ENCODE results near the gene SLX9.

The SLX9 gene

GRCh38 chr21:44991538-44992483 lies 52.0 kb downstream of the SLX9 start:
- DNase-seq (ENCODE audit: low read depth in 2 of 2), result no peak

- DNase-seq (ENCODE audit: low read depth in 2 of 2), result no peak
Observed at GRCh38 chr21:44992608-44993031, 52.8 kb downstream of the SLX9 start.

- DNase-seq (ENCODE audit: low read depth in 2 of 2), result no peak
Observed at GRCh38 chr21:44993321-44994046, 53.7 kb downstream of the SLX9 start.

- DNase-seq (ENCODE audit: low read depth in 2 of 2), result no peak
Observed at GRCh38 chr21:44994047-44994694, 54.3 kb downstream of the SLX9 start.

- DNase-seq (ENCODE audit: low read depth in 2 of 2), result no peak
Observed at GRCh38 chr21:44994695-44995342, 55.0 kb downstream of the SLX9 start.

- DNase-seq (ENCODE audit: low read depth in 2 of 2), result no peak
Observed at GRCh38 chr21:44995343-44995941, 55.6 kb downstream of the SLX9 start.

- DNase-seq (ENCODE audit: low read depth in 2 of 2), result no peak
Observed at GRCh38 chr21:44996096-44996495, 56.3 kb downstream of the SLX9 start.

GRCh38 chr21:44996501-44996921 lies 56.7 kb downstream of the SLX9 start:
- DNase-seq (ENCODE audit: low read depth in 2 of 2), result no peak

- no peak for DNase-seq (ENCODE audit: low read depth in 2 of 2)
Observed at GRCh38 chr21:44996983-44997936, 57.4 kb downstream of the SLX9 start.

GRCh38 chr21:44998086-44998620 lies 58.3 kb downstream of the SLX9 start:
- no peak for DNase-seq (ENCODE audit: low read depth in 2 of 2)

GRCh38 chr21:44998621-44999427 lies 59.0 kb downstream of the SLX9 start:
- DNase-seq (ENCODE audit: low read depth in 2 of 2), result no peak

GRCh38 chr21:44999428-44999971 lies 59.7 kb downstream of the SLX9 start:
- DNase-seq (ENCODE audit: low read depth in 2 of 2), result no peak

- no peak for DNase-seq (ENCODE audit: low read depth in 2 of 2)
Observed at GRCh38 chr21:44999972-45000636, 60.3 kb downstream of the SLX9 start.

- no peak for DNase-seq (ENCODE audit: low read depth in 2 of 2)
Observed at GRCh38 chr21:45000637-45001133, 60.9 kb downstream of the SLX9 start.

- DNase-seq (ENCODE audit: low read depth in 2 of 2), result no peak
Observed at GRCh38 chr21:45001134-45002095, 61.6 kb downstream of the SLX9 start.

GRCh38 chr21:45002381-45003204 lies 62.8 kb downstream of the SLX9 start:
- DNase-seq (ENCODE audit: low read depth in 2 of 2), result no peak
